ENCODE measurements around the gene MATCAP1. TPM values are rescaled to one million over a fixed set of nuclear protein-coding genes. Genes with fewer than 3 reads are reported as not detected.

The MATCAP1 gene
- total RNA-seq, 1 experiment from 2014 or later = 51.2 TPM

- Histone ChIP-seq H4K8ac (replicated peaks; ENCODE audit: insufficient read length, low read depth, low read length) (no peak overlapping the region), H3K79me1 (ENCODE audit: insufficient read depth, low read depth, low read length, poor library complexity, severe bottlenecking) (no peaks in the 10 kb centered on the region), H4K5ac (ENCODE audit: insufficient read length, low read depth, low read length) (no peak overlapping the region), H2BK15ac (ENCODE audit: low read depth, low read length) (no peak overlapping the region), H3K4ac (ENCODE audit: low read depth, low read length) (no peak overlapping the region), H3K14ac (ENCODE audit: insufficient read depth, low read length) (no peak overlapping the region), H3K9me3 (ENCODE audit: control insufficient read depth, low read depth, low read length) (no peaks in the 10 kb centered on the region), H2AK5ac (ENCODE audit: insufficient read length, low read length) (no peak overlapping the region), H3K4me2 (ENCODE audit: insufficient read depth, insufficient read length, low read length) (peak overlapping the region; percentile 52), H3K27me3 (ENCODE audit: insufficient read depth, low read length) (peaks cover 93% of the 10 kb centered on the region), H4K20me1 (ENCODE audit: control insufficient read depth, insufficient read depth, insufficient read length) (no peaks in the 10 kb centered on the region), H3K23ac (ENCODE audit: insufficient read length, low read depth, low read length) (no peak overlapping the region), H3K9ac (ENCODE audit: extremely low read depth, insufficient read length, low read length) (no peak overlapping the region), H2AFZ (ENCODE audit: low read length) (no peak overlapping the region), H3K23me2 (ENCODE audit: insufficient read length, low read depth, low read length, poor library complexity, severe bottlenecking) (peaks cover 25% of the 10 kb centered on the region), H2BK12ac (ENCODE audit: insufficient read length, low read depth, low read length) (no peak overlapping the region), H3K27ac (ENCODE audit: insufficient read length, low read depth, low read length) (no peak overlapping the region), H2BK5ac (ENCODE audit: insufficient read length, low read length) (no peak overlapping the region), H4K91ac (ENCODE audit: insufficient read length, low read depth, low read length) (no peak overlapping the region), H3K18ac (ENCODE audit: insufficient read length, low read depth, low read length) (no peak overlapping the region), H2BK20ac (ENCODE audit: low read depth, low read length, poor library complexity, severe bottlenecking) (no peak overlapping the region), H3K56ac (ENCODE audit: insufficient read length, low read depth, low read length) (no peak overlapping the region), H3K4me1 (ENCODE audit: insufficient read depth, low read length) (no peaks in the 10 kb centered on the region), H3T11ph (ENCODE audit: low read length) (no peak overlapping the region), H3K79me2 (ENCODE audit: insufficient read depth, low read length) (no peaks in the 10 kb centered on the region), H2BK120ac (ENCODE audit: low read depth, low read length, poor library complexity, severe bottlenecking) (no peak overlapping the region)
- DNase-seq = peak; percentile 61
- TF ChIP-seq CTCF (conservative IDR thresholded peaks at IDR 0.05) = no peak
- Mint-ChIP-seq H3K27ac (no peak overlapping the region), H3K4me3 (peak overlapping the region; percentile 65 to 79), H3K27me3 (ENCODE audit: low read depth) (peaks cover 100% of the 10 kb centered on the region), H3K36me3 (ENCODE audit: insufficient read depth in 1 of 3, low read depth in 3 of 3) (no peaks in the 10 kb centered on the region), H3K4me1 (peaks cover 7 to 22% of the 10 kb centered on the region in 2 experiments), H3K9me3 (peaks cover 3 to 7% of the 10 kb centered on the region in 2 experiments; a peak in 3 of 5 replicates)
- WGBS (ENCODE audit: extremely low coverage, insufficient read length, low lambda C conversion rate) = no CpG with 5 or more reads among the region's 34 CpGs
Measured at GRCh38 chr16:67158637-67159600, 24.8 kb downstream of the MATCAP1 start.

Data from H9 (cell line).